GM23338 (cell line): ENCODE results near the gene CELF4. TPM values are rescaled to one million over a fixed set of nuclear protein-coding genes. Genes with fewer than 3 reads are reported as not detected.

ENCODE experiments used
- ATAC-seq: fragments of 200-7000 bp; cut with Tn5 transposase; 3 replicates; pipeline ENCODE4 v1.9.1; 2020
- DNase-seq: peaks from one replicate; pipeline ENCODE4 v3.0.0-alpha.2; 2015; ENCODE audit warnings: low spot score
- H2AFZ ChIP-seq: fragments of 200-600 bp; sonication (generic); 2 replicates; pipeline ENCODE4 v1.8.0; 2016; ENCODE audit warnings: antibody characterized with exemption, mild to moderate bottlenecking, moderate library complexity
- H3F3A ChIP-seq: fragments of 200-600 bp; sonication (generic); replicated peaks from 2 replicates; pipeline ENCODE4 v1.8.0; 2017; ENCODE audit warnings: antibody characterized with exemption, mixed run types, low read depth
- H3K27ac ChIP-seq: fragments of 200-600 bp; sonication (generic); 2 replicates; pipeline ENCODE4 v1.6.1; 2016; ENCODE audit warnings: low read depth
- H3K27me3 ChIP-seq: fragments of 200-600 bp; sonication (generic); 2 replicates; pipeline ENCODE4 v1.8.0; 2016; ENCODE audit warnings: mild to moderate bottlenecking, mixed run types, moderate library complexity; ENCODE audit not compliant: insufficient read depth
- H3K36me3 ChIP-seq: fragments of 200-600 bp; sonication (generic); 2 replicates; pipeline ENCODE4 v1.8.0; 2016; ENCODE audit warnings: mild to moderate bottlenecking; ENCODE audit not compliant: insufficient read depth
- H3K4me1 ChIP-seq: fragments of 200-600 bp; sonication (generic); 2 replicates; pipeline ENCODE4 v1.8.0; 2016; ENCODE audit warnings: mild to moderate bottlenecking, moderate library complexity; ENCODE audit not compliant: insufficient read depth
- H3K4me2 ChIP-seq: fragments of 200-600 bp; sonication (generic); 2 replicates; pipeline ENCODE4 v1.7.1; 2017; ENCODE audit warnings: mixed run types
- H3K4me3 ChIP-seq: fragments of 200-600 bp; sonication (generic); 2 replicates; pipeline ENCODE4 v1.6.1; 2016; ENCODE audit warnings: mixed run types
- H3K79me2 ChIP-seq: fragments of 200-600 bp; sonication (generic); replicated peaks from 2 replicates; pipeline ENCODE4 v1.8.0; 2017; ENCODE audit warnings: mild to moderate bottlenecking; ENCODE audit not compliant: insufficient read depth
- H3K9me2 ChIP-seq: fragments of 200-600 bp; sonication (generic); 2 replicates; pipeline ENCODE4 v1.8.0; 2017; ENCODE audit not compliant: insufficient read depth
- H4K20me1 ChIP-seq: fragments of 200-600 bp; sonication (generic); replicated peaks from 2 replicates; pipeline ENCODE4 v1.8.0; 2017; ENCODE audit warnings: mild to moderate bottlenecking; ENCODE audit not compliant: insufficient read depth
- H3K27ac Mint-ChIP-seq: 2 replicates; pipeline ENCODE4 v1.8.0; 2020; ENCODE audit warnings: inconsistent platforms, mild to moderate bottlenecking, moderate library complexity, mixed read lengths
- H3K27me3 Mint-ChIP-seq: 3 replicates; pipeline ENCODE4 v1.8.0; 2022; ENCODE audit warnings: low read depth, mild to moderate bottlenecking, moderate library complexity, mixed read lengths, inconsistent platforms; ENCODE audit not compliant: insufficient read depth, poor library complexity
- H3K36me3 Mint-ChIP-seq: 3 replicates; pipeline ENCODE4 v1.8.0; 2021; ENCODE audit warnings: low read depth, mild to moderate bottlenecking, inconsistent platforms, moderate library complexity, mixed read lengths
- H3K4me1 Mint-ChIP-seq: 3 replicates; pipeline ENCODE4 v1.8.0; 2020; ENCODE audit warnings: mild to moderate bottlenecking, inconsistent platforms, mixed read lengths
- H3K4me3 Mint-ChIP-seq: 3 replicates; pipeline ENCODE4 v1.8.0; 2021; ENCODE audit warnings: moderate library complexity, mild to moderate bottlenecking, inconsistent platforms, mixed read lengths
- H3K9me3 Mint-ChIP-seq: 3 replicates; pipeline ENCODE4 v1.8.0; 2020; ENCODE audit warnings: moderate library complexity, mild to moderate bottlenecking, inconsistent platforms, mixed read lengths
- CREB1 ChIP-seq: fragments of 250-450 bp; sonication (Bioruptor Pico); IDR thresholded peaks from 2 replicates; pipeline ENCODE4 v1.5.0; 2020; ENCODE audit warnings: low read depth, mild to moderate bottlenecking, moderate library complexity
- EZH2 ChIP-seq: fragments of 200-600 bp; sonication (generic); IDR thresholded peaks from one replicate; pipeline ENCODE4 v1.8.0; 2017; ENCODE audit warnings: antibody characterized with exemption, mild to moderate bottlenecking, low read depth; ENCODE audit not compliant: unreplicated experiment
- EZH2phosphoT487 ChIP-seq: fragments of 200-600 bp; sonication (generic); IDR thresholded peaks from one replicate; pipeline ENCODE4 v1.8.1; 2018; ENCODE audit warnings: antibody characterized with exemption; ENCODE audit not compliant: unreplicated experiment
- JUNB ChIP-seq: IDR thresholded peaks from one replicate; pipeline ENCODE4 v1.6.1; 2016; ENCODE audit warnings: antibody characterized with exemption; ENCODE audit not compliant: unreplicated experiment
- NANOG ChIP-seq: IDR thresholded peaks from 2 replicates; pipeline ENCODE4 v1.6.1; 2016; ENCODE audit warnings: antibody characterized with exemption, borderline replicate concordance
- POLR2AphosphoS5 ChIP-seq: IDR thresholded peaks from 2 replicates; pipeline ENCODE4 v1.6.1; 2016; ENCODE audit warnings: antibody characterized with exemption, low read depth
- STAT1 ChIP-seq: IDR thresholded peaks from one replicate; pipeline ENCODE4 v1.6.1; 2016; ENCODE audit warnings: antibody characterized with exemption; ENCODE audit not compliant: unreplicated experiment
- ZNF114 ChIP-seq: fragments of 250-450 bp; sonication (Bioruptor Pico); IDR thresholded peaks from 2 replicates; pipeline ENCODE4 v1.5.0; 2020; ENCODE audit warnings: mild to moderate bottlenecking, moderate library complexity
- ZNF331 ChIP-seq: fragments of 250-450 bp; sonication (Bioruptor Pico); IDR thresholded peaks from 2 replicates; pipeline ENCODE4 v1.5.0; 2020; ENCODE audit warnings: low read depth, mild to moderate bottlenecking, moderate library complexity
- polyA plus RNA-seq: library from polyadenylated mRNA; unstranded; fragments of >200 nt; fragmentation: Nextera tagmentation; extraction: Ambion mirVana; gene quantifications from 2 replicates; pipeline ENCODE4 v1.2.1, GENCODE V29; 2016
- total RNA-seq: library from RNA; depleted of rRNA; stranded (reverse); fragments of >200 nt; shearing (Covaris generic); gene quantifications from 2 replicates; pipeline ENCODE4 v1.2.3, GENCODE V29; 2014
- TF ChIP-seq, protein P1 (sequence below): fragments of 250-450 bp; sonication (Bioruptor Pico); IDR thresholded peaks from 2 replicates; pipeline ENCODE4 v1.5.0; 2020; ENCODE audit warnings: mild to moderate bottlenecking, moderate library complexity
- TF ChIP-seq, protein P2 (sequence below), 2 experiments: fragments of 200-600 bp in 1 of 2; sonication (generic) in 1 of 2; conservative IDR thresholded peaks; 2 replicates each; pipeline versions ENCODE4 v1.5.1 to v1.6.1; 2016 to 2017; ENCODE audit warnings: antibody characterized with exemption in 2 of 2, low read depth in 2 of 2, mild to moderate bottlenecking in 2 of 2, moderate library complexity in 1 of 2
- TF ChIP-seq, protein P3 (sequence below): IDR thresholded peaks from 2 replicates; pipeline ENCODE4 v1.6.1; 2016; ENCODE audit warnings: antibody characterized with exemption
- TF ChIP-seq, protein P4 (sequence below): IDR thresholded peaks from one replicate; pipeline ENCODE4 v1.6.1; 2018; ENCODE audit warnings: antibody characterized with exemption; ENCODE audit not compliant: unreplicated experiment

The CELF4 gene
- total and polyA plus RNA-seq, 2 experiments from 2014 or later = 2.6 to 6.7 TPM

DNA sequence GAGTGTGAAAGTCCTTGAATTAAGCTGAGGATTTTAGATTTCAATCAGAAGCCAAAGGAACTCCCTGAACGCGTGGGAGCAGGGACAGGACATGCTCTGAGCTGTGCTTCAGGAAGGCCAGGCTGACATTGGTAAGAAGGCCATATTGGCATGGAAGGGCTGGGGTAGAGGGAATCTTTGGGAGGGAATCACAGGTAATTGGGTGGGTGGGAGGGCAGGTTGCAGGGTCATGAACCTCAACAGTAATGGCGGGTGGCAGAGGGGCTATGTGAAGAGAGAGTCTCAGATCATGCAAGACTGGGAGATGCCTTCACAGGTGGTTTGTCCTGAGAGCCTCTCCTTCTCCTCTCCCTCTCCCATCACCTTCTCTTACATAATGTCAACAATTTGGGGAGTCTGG is 18.6 kb upstream of the CELF4 start:
- TF ChIP-seq CREB1 (CRISPR knock-in tag) (no peak), STAT1 (no peak), ZNF114 (no peak), ZNF331 (no peak), JUNB (no peak), EZH2phosphoT487 (no peak), POLR2AphosphoS5 (no peak), NANOG (no peak), EZH2 (no peak)
- TF ChIP-seq, protein P1, sequence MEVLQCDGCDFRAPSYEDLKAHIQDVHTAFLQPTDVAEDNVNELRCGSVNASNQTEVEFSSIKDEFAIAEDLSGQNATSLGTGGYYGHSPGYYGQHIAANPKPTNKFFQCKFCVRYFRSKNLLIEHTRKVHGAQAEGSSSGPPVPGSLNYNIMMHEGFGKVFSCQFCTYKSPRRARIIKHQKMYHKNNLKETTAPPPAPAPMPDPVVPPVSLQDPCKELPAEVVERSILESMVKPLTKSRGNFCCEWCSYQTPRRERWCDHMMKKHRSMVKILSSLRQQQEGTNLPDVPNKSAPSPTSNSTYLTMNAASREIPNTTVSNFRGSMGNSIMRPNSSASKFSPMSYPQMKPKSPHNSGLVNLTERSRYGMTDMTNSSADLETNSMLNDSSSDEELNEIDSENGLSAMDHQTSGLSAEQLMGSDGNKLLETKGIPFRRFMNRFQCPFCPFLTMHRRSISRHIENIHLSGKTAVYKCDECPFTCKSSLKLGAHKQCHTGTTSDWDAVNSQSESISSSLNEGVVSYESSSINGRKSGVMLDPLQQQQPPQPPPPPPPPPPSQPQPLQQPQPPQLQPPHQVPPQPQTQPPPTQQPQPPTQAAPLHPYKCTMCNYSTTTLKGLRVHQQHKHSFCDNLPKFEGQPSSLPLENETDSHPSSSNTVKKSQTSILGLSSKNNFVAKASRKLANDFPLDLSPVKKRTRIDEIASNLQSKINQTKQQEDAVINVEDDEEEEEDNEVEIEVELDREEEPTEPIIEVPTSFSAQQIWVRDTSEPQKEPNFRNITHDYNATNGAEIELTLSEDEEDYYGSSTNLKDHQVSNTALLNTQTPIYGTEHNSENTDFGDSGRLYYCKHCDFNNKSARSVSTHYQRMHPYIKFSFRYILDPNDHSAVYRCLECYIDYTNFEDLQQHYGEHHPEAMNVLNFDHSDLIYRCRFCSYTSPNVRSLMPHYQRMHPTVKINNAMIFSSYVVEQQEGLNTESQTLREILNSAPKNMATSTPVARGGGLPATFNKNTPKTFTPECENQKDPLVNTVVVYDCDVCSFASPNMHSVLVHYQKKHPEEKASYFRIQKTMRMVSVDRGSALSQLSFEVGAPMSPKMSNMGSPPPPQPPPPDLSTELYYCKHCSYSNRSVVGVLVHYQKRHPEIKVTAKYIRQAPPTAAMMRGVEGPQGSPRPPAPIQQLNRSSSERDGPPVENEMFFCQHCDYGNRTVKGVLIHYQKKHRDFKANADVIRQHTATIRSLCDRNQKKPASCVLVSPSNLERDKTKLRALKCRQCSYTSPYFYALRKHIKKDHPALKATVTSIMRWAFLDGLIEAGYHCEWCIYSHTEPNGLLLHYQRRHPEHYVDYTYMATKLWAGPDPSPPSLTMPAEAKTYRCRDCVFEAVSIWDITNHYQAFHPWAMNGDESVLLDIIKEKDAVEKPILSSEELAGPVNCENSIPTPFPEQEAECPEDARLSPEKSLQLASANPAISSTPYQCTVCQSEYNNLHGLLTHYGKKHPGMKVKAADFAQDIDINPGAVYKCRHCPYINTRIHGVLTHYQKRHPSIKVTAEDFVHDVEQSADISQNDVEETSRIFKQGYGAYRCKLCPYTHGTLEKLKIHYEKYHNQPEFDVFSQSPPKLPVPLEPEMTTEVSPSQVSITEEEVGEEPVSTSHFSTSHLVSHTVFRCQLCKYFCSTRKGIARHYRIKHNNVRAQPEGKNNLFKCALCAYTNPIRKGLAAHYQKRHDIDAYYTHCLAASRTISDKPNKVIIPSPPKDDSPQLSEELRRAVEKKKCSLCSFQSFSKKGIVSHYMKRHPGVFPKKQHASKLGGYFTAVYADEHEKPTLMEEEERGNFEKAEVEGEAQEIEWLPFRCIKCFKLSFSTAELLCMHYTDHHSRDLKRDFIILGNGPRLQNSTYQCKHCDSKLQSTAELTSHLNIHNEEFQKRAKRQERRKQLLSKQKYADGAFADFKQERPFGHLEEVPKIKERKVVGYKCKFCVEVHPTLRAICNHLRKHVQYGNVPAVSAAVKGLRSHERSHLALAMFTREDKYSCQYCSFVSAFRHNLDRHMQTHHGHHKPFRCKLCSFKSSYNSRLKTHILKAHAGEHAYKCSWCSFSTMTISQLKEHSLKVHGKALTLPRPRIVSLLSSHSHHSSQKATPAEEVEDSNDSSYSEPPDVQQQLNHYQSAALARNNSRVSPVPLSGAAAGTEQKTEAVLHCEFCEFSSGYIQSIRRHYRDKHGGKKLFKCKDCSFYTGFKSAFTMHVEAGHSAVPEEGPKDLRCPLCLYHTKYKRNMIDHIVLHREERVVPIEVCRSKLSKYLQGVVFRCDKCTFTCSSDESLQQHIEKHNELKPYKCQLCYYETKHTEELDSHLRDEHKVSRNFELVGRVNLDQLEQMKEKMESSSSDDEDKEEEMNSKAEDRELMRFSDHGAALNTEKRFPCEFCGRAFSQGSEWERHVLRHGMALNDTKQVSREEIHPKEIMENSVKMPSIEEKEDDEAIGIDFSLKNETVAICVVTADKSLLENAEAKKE (CRISPR knock-in tag) = no peak
- TF ChIP-seq, protein P2, sequence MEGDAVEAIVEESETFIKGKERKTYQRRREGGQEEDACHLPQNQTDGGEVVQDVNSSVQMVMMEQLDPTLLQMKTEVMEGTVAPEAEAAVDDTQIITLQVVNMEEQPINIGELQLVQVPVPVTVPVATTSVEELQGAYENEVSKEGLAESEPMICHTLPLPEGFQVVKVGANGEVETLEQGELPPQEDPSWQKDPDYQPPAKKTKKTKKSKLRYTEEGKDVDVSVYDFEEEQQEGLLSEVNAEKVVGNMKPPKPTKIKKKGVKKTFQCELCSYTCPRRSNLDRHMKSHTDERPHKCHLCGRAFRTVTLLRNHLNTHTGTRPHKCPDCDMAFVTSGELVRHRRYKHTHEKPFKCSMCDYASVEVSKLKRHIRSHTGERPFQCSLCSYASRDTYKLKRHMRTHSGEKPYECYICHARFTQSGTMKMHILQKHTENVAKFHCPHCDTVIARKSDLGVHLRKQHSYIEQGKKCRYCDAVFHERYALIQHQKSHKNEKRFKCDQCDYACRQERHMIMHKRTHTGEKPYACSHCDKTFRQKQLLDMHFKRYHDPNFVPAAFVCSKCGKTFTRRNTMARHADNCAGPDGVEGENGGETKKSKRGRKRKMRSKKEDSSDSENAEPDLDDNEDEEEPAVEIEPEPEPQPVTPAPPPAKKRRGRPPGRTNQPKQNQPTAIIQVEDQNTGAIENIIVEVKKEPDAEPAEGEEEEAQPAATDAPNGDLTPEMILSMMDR (conservative IDR thresholded peaks at IDR 0.05; ENCODE audit: low read depth in 2 of 2) = no peak
- TF ChIP-seq, protein P3, sequence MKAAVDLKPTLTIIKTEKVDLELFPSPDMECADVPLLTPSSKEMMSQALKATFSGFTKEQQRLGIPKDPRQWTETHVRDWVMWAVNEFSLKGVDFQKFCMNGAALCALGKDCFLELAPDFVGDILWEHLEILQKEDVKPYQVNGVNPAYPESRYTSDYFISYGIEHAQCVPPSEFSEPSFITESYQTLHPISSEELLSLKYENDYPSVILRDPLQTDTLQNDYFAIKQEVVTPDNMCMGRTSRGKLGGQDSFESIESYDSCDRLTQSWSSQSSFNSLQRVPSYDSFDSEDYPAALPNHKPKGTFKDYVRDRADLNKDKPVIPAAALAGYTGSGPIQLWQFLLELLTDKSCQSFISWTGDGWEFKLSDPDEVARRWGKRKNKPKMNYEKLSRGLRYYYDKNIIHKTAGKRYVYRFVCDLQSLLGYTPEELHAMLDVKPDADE = no peak
- TF ChIP-seq, protein P4, sequence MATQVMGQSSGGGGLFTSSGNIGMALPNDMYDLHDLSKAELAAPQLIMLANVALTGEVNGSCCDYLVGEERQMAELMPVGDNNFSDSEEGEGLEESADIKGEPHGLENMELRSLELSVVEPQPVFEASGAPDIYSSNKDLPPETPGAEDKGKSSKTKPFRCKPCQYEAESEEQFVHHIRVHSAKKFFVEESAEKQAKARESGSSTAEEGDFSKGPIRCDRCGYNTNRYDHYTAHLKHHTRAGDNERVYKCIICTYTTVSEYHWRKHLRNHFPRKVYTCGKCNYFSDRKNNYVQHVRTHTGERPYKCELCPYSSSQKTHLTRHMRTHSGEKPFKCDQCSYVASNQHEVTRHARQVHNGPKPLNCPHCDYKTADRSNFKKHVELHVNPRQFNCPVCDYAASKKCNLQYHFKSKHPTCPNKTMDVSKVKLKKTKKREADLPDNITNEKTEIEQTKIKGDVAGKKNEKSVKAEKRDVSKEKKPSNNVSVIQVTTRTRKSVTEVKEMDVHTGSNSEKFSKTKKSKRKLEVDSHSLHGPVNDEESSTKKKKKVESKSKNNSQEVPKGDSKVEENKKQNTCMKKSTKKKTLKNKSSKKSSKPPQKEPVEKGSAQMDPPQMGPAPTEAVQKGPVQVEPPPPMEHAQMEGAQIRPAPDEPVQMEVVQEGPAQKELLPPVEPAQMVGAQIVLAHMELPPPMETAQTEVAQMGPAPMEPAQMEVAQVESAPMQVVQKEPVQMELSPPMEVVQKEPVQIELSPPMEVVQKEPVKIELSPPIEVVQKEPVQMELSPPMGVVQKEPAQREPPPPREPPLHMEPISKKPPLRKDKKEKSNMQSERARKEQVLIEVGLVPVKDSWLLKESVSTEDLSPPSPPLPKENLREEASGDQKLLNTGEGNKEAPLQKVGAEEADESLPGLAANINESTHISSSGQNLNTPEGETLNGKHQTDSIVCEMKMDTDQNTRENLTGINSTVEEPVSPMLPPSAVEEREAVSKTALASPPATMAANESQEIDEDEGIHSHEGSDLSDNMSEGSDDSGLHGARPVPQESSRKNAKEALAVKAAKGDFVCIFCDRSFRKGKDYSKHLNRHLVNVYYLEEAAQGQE = no peak
- ATAC-seq = no peak
- Histone ChIP-seq H3K79me2 (no peaks in the 10 kb centered on the region), H3K4me2 (no peak overlapping the region), H4K20me1 (no peaks in the 10 kb centered on the region), H3K36me3 (no peaks in the 10 kb centered on the region), H3K27ac (no peak overlapping the region), H3K9me2 (peaks cover 21% of the 10 kb centered on the region; the same call in 1 of the 2 replicates), H3K4me3 (no peak overlapping the region), H3K27me3 (no peaks in the 10 kb centered on the region), H3F3A (no peaks in the 10 kb centered on the region), H2AFZ (no peak overlapping the region), H3K4me1 (peaks cover 17% of the 10 kb centered on the region)
- H3K9me3 Mint-ChIP-seq = peaks cover 4% of the 10 kb centered on the region; the same call in 2 of the 3 replicates
- H3K27me3 Mint-ChIP-seq = peaks cover 7% of the 10 kb centered on the region
- no peak for DNase-seq
- peaks cover 33% of the 10 kb centered on the region for H3K4me1 Mint-ChIP-seq
- no peak overlapping the region for H3K27ac Mint-ChIP-seq
- no peak overlapping the region for H3K4me3 Mint-ChIP-seq
- H3K36me3 Mint-ChIP-seq = no peaks in the 10 kb centered on the region
